GM20000 (cell line): ENCODE measurements around the gene EVI5L.

ENCODE experiments used
- DNase-seq: peaks from one replicate; pipeline ENCODE4 v3.0.0; 2012; ENCODE audit warnings: low spot score
- CTCF ChIP-seq: IDR thresholded peaks from 2 replicates; pipeline ENCODE4 v1.5.1; 2012; ENCODE audit warnings: mild to moderate bottlenecking, control low read depth; ENCODE audit errors: extremely low read depth, missing control alignments

The EVI5L gene

GRCh38 chr19:7830823-7831222 is 805 bp downstream of the EVI5L start:
- DNase-seq: no peak
- TF ChIP-seq CTCF: no peak

GRCh38 chr19:7831452-7831851 is 1.4 kb downstream of the EVI5L start:
- DNase-seq: peak; percentile 49
- TF ChIP-seq CTCF: peak; percentile 25

- no peak for DNase-seq
- TF ChIP-seq CTCF: no peak
Observed at GRCh38 chr19:7832009-7832408, 2.0 kb downstream of the EVI5L start.

- no peak for TF ChIP-seq CTCF
- DNase-seq: no peak
Observed at GRCh38 chr19:7832781-7833180, 2.8 kb downstream of the EVI5L start.

- no peak for DNase-seq
- no peak for TF ChIP-seq CTCF
Observed at GRCh38 chr19:7833225-7834099, 3.4 kb downstream of the EVI5L start.

GRCh38 chr19:7839476-7839875 is 9.5 kb downstream of the EVI5L start:
- TF ChIP-seq CTCF: no peak
- DNase-seq: no peak

GRCh38 chr19:7840629-7841028 is 10.6 kb downstream of the EVI5L start:
- no peak for DNase-seq
- TF ChIP-seq CTCF: no peak
